ENCODE results near the gene ADO.

Gene ADO

GRCh38 chr10:62815381-62816075, 11.0 kb downstream of the ADO start:
- in situ Hi-C loops (cut with HindIII; ENCODE audit: low pct_ligation_motif_present, low pct_unique_long_range_greater_than_20kb, low sequenced_read_pairs) = loop anchor here (25.0 kb wide), 1 partner anchor 203 kb away; no protein-coding TSS in a partner anchor
- no peak for DNase-seq

GRCh38 chr10:62816076-62816330, 11.5 kb downstream of the ADO start:
- no peak for DNase-seq
- in situ Hi-C loops (cut with HindIII; ENCODE audit: low pct_ligation_motif_present, low pct_unique_long_range_greater_than_20kb, low sequenced_read_pairs) = loop anchor here (25.0 kb wide), 1 partner anchor 204 kb away; no protein-coding TSS in a partner anchor

- in situ Hi-C loops (cut with HindIII; ENCODE audit: low pct_ligation_motif_present, low pct_unique_long_range_greater_than_20kb, low sequenced_read_pairs) = loop anchor here (25.0 kb wide), 1 partner anchor 204 kb away; no protein-coding TSS in a partner anchor
- DNase-seq = peak; percentile 94
Observed at GRCh38 chr10:62816331-62817120, 12.0 kb downstream of the ADO start, which contains the start of gene EGR2. TSS of gene EGR2 (minus strand) at chr10:62816366. CDS start at chr10:62816029, 337 bp downstream.

GRCh38 chr10:62817121-62817765, 12.7 kb downstream of the ADO start:
- in situ Hi-C loops (cut with HindIII; ENCODE audit: low pct_ligation_motif_present, low pct_unique_long_range_greater_than_20kb, low sequenced_read_pairs) = loop anchor here (25.0 kb wide), 1 partner anchor 205 kb away; no protein-coding TSS in a partner anchor
- DNase-seq = peak; percentile 20

- peak; percentile 81 for DNase-seq
- in situ Hi-C loops (cut with HindIII; ENCODE audit: low pct_ligation_motif_present, low pct_unique_long_range_greater_than_20kb, low sequenced_read_pairs) = loop anchor here (25.0 kb wide), 1 partner anchor 206 kb away; no protein-coding TSS in a partner anchor
Observed at GRCh38 chr10:62817766-62818425, 13.4 kb downstream of the ADO start.

- in situ Hi-C loops (cut with HindIII; ENCODE audit: low pct_ligation_motif_present, low pct_unique_long_range_greater_than_20kb, low sequenced_read_pairs) = loop anchor here (25.0 kb wide), 1 partner anchor 206 kb away; no protein-coding TSS in a partner anchor
Observed at GRCh38 chr10:62818426-62819011, 14.0 kb downstream of the ADO start.

GRCh38 chr10:62819141-62819920, 14.8 kb downstream of the ADO start:
- in situ Hi-C loops (cut with HindIII; ENCODE audit: low pct_ligation_motif_present, low pct_unique_long_range_greater_than_20kb, low sequenced_read_pairs) = loop anchor here (25.0 kb wide), 1 partner anchor 207 kb away; no protein-coding TSS in a partner anchor

More at GRCh38 chr10:62818426-62819011, 14.0 kb downstream of the ADO start:
- DNase-seq = no peak

GRCh38 chr10:62820586-62820985, 16.1 kb downstream of the ADO start:
- in situ Hi-C loops (cut with HindIII; ENCODE audit: low pct_ligation_motif_present, low pct_unique_long_range_greater_than_20kb, low sequenced_read_pairs) = loop anchor here (25.0 kb wide), 1 partner anchor 208 kb away; no protein-coding TSS in a partner anchor
- no peak for DNase-seq

More at GRCh38 chr10:62819141-62819920, 14.8 kb downstream of the ADO start:
- no peak for DNase-seq

- in situ Hi-C loops (cut with HindIII; ENCODE audit: low pct_ligation_motif_present, low pct_unique_long_range_greater_than_20kb, low sequenced_read_pairs) = no loop called here
- DNase-seq = no peak
Observed at GRCh38 chr10:62826273-62826672, 21.8 kb downstream of the ADO start.

- in situ Hi-C loops (cut with HindIII; ENCODE audit: low pct_ligation_motif_present, low pct_unique_long_range_greater_than_20kb, low sequenced_read_pairs) = no loop called here
- no peak for DNase-seq
Observed at GRCh38 chr10:62829622-62830021, 25.1 kb downstream of the ADO start.

GRCh38 chr10:62830679-62831078, 26.2 kb downstream of the ADO start:
- DNase-seq = no peak
- in situ Hi-C loops (cut with HindIII; ENCODE audit: low pct_ligation_motif_present, low pct_unique_long_range_greater_than_20kb, low sequenced_read_pairs) = no loop called here

- in situ Hi-C loops (cut with HindIII; ENCODE audit: low pct_ligation_motif_present, low pct_unique_long_range_greater_than_20kb, low sequenced_read_pairs) = no loop called here
Observed at GRCh38 chr10:62831346-62831745, 26.8 kb downstream of the ADO start.

GRCh38 chr10:62839590-62839989, 35.1 kb downstream of the ADO start:
- DNase-seq = no peak
- in situ Hi-C loops (cut with HindIII; ENCODE audit: low pct_ligation_motif_present, low pct_unique_long_range_greater_than_20kb, low sequenced_read_pairs) = no loop called here

More at GRCh38 chr10:62831346-62831745, 26.8 kb downstream of the ADO start:
- peak; percentile 69 for DNase-seq

- in situ Hi-C loops (cut with HindIII; ENCODE audit: low pct_ligation_motif_present, low pct_unique_long_range_greater_than_20kb, low sequenced_read_pairs) = no loop called here
Observed at GRCh38 chr10:62842983-62843382, 38.5 kb downstream of the ADO start.

GRCh38 chr10:62843600-62843999, 39.1 kb downstream of the ADO start:
- no peak for DNase-seq
- in situ Hi-C loops (cut with HindIII; ENCODE audit: low pct_ligation_motif_present, low pct_unique_long_range_greater_than_20kb, low sequenced_read_pairs) = no loop called here

More at GRCh38 chr10:62842983-62843382, 38.5 kb downstream of the ADO start:
- no peak for DNase-seq

GRCh38 chr10:62844280-62845011, 39.9 kb downstream of the ADO start:
- in situ Hi-C loops (cut with HindIII; ENCODE audit: low pct_ligation_motif_present, low pct_unique_long_range_greater_than_20kb, low sequenced_read_pairs) = no loop called here
- DNase-seq = no peak

GRCh38 chr10:62847433-62847832, 42.9 kb downstream of the ADO start:
- DNase-seq = no peak

More at GRCh38 chr10:62847433-62847832, 42.9 kb downstream of the ADO start:
- in situ Hi-C loops (cut with HindIII; ENCODE audit: low pct_ligation_motif_present, low pct_unique_long_range_greater_than_20kb, low sequenced_read_pairs) = no loop called here
